Stimulated activated CD8-positive, alpha-beta memory T cell treated with anti-CD3 and anti-CD28 coated beads, Interleukin-7, amount 100 ng/mL, for 1 hour (primary cell): ENCODE measurements around the gene IFNA16.
"Not testable (repeated sequence)": the region's sequence is repeated elsewhere in the genome, so short reads cannot be mapped to it uniquely, and the experiment has no call there.

ENCODE experiments used
- DNase-seq, 2 donors: peaks; one replicate each; pipeline ENCODE4 v3.0.0-alpha.2; 2020; ENCODE audit warnings: low read depth in 2 of 2

Gene IFNA16

DNA sequence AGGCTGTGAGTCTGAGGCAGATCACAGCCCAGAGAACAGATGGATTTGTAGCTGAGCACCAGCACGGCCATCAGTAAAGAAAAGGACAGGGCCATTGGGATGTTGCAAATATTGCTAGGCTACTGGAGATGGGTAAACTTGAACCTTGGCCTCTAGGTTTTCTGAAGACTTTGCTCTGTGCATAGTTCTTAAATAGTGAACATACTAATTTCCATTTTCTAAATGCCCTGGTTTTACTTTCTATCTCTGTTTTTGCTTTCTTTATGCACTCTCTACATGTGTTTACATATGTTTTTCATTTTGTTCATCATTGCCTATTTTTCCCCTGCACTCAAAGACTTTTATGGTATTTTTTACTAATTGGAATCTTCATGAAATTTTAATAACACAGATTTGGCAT is at the start of gene IFNA16:
IFNA16 (minus strand) TSS at position 101 of the 400 bp plus-strand sequence; CDS start at position 95, 6 bp downstream.
- DNase-seq: not testable (repeated sequence)

- DNase-seq: no peak
Observed at GRCh38 chr9:21265421-21266189, 48.5 kb upstream of the IFNA16 start.

DNA sequence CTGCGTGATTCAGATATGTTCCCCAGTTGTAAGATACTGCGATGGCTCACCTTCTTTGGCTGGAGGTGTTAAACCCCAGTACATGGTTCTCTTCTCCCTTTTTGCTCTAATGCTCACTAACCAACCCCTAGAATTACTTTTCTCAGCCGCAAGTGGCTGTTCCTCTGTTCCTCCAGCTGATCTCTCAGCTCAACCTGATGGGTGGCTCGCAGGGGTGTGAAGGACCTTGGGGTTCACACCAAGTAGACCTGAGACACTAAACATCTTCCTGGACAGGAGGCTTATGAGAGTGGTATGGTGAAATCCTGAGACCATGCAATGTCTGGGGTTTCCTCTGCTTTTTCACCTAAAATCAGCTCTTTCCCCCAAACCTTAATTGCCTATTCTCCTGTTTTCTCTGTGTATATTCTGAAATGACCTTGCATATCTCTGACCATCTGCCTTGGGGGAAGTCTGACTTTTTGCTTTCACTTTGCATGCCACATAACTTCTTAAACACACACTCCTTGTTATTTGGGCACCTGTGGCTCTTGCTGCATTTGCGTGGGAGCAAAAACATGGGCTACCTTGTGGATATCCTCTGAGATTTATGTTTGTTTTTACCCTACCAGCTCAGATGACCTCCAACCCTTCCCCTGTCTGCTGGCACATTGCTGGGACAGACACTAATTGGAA is 38.6 kb upstream of the IFNA16 start:
- no peak for DNase-seq

GRCh38 chr9:21252721-21253547 is 35.8 kb upstream of the IFNA16 start:
- DNase-seq: no peak

DNA sequence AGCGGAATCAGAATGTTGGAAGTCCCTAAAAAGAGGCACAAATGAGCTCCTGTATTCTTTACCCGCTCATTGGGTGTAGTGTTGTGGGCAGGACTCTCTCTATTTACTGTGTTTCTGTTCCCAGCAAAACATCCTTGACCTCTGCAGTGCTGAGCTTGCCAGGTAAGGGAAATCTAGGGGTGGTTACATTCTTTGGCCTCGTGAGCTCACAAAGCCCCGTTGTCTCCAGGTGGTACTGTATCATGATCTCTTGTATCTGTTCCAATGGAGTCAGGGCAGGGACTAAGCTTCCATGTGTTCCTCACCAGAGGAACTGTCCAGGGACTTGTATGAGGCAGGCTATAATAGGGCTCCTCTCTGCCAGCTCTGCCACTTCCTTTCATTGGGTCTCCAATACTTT is 34.5 kb upstream of the IFNA16 start:
- no peak for DNase-seq

- DNase-seq: no peak
Observed at GRCh38 chr9:21251190-21251589, 34.1 kb upstream of the IFNA16 start.

GRCh38 chr9:21244836-21245235 is 27.7 kb upstream of the IFNA16 start:
- no peak for DNase-seq

DNA sequence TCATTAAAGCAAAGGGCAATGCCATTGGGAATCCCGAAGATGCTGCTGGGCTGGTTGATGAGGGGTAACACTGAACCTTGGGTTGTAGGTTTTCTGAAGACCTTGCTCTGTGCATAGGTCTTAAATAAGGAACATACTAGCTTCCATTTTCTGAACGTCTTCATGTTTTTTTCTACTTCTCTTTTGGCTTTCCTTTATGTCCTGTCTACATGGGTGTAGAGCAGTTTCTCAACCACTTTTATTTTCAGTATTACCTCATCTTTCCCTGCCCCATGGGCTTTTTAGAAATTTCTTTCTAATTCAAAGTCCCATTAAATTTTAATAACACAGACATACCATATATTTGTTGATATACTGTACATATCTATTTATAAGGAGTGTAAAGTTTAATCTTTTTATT is 22.8 kb upstream of the IFNA16 start, which contains the start of gene IFNA14:
IFNA14 (minus strand) TSS at position 95 of the 400 bp plus-strand sequence; CDS start at position 25, 70 bp downstream.
- no peak for DNase-seq

GRCh38 chr9:21236360-21236714 is 19.2 kb upstream of the IFNA16 start:
- DNase-seq: not testable (repeated sequence)

DNA sequence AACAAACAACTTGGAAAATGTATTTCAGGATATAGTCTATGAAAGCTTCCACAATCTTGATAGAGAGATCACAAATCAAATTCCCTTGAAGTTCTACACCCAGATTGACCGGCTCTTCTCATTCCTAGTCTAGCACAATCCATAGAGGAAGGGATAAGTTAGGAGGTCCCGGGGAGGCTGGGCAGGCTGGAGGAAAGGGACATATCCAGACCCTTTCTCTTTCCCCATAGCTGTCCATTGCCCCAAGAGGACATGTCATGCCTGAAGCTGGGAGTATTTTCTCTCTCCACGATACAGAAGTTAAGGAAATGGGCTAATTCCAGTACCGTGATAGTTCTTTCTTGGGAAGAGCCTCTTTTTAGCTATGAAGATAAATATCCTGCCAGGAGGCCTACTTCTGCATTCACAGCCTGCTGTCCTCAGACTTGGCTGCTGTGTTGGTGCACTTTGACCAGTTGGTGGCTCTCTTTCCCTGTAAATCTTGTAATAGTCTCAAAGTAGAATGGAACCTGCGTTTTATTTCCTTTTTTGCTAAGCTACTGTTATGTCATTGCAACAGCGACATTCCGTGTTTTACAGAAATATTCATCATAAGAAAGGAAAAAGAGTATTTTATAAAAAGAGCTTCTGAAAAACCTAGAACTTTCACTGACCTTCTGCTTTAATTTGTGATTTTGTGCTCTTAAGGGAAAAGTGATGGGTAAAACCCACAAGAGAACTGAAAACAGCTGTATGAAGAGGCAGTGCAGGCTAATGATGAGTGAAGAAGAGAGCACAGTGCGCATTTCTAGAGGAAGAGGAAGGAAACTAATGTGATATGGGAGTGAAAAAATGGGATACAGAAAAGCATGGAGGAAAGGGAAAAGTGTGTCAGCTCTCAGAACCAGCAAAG is 18.6 kb upstream of the IFNA16 start:
- DNase-seq: not testable (repeated sequence)

DNA sequence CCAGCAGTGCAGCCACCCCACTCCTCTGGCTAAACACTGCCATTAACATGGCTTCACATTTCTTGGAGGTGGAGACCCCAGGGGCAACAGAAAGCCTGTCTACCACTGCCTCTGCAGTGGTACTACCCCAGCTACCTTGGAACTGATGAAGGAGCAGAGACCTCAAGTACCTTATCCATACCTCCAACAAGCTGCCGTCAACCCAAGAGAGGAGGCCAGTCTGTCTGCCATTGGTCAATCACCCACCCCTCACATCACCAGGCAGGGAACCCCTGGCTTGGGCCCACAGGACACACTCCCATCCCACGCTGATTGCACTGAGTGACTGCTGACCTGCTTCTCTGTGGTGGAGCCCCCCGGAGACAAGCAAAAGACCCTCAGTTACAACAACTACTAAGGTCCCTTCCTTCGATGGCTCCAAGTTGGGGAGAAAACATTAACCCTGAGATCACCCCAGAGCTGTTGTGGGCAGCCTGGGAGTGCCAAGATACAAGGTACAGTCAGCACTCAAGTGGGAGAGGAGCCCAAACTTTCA is 17.1 kb upstream of the IFNA16 start:
- DNase-seq: no peak

DNA sequence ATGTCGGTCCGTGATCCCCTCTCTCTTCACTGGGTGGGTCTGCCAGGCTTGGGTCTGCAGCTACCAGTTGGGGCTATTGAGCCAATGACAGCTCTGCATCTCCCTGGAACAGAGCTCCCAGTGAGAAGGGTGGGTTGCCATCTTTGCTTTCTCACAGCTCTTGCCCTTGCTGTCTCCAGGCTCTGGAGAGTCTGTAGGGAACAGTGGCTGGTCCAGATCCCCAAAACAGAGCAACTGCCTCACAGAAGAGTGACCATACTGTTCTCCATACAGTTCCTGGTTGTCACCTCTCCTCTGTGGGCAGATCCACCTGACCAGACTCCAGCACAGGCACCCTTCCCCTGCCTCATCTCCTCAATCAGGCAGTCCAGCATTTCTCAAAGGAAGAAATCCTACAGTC is 16.1 kb upstream of the IFNA16 start:
- DNase-seq: no peak

GRCh38 chr9:21228122-21228521 is 11.0 kb upstream of the IFNA16 start, which contains the start of gene IFNA17:
Gene IFNA17 (minus strand): TSS chr9:21228222. CDS start chr9:21228173, 49 bp downstream.
- DNase-seq: no peak

- DNase-seq: not testable (repeated sequence)
Observed at GRCh38 chr9:21213411-21214326, 3.4 kb downstream of the IFNA16 start.

- DNase-seq: not testable (repeated sequence)
Observed at GRCh38 chr9:21212160-21212559, 5.0 kb downstream of the IFNA16 start.

DNA sequence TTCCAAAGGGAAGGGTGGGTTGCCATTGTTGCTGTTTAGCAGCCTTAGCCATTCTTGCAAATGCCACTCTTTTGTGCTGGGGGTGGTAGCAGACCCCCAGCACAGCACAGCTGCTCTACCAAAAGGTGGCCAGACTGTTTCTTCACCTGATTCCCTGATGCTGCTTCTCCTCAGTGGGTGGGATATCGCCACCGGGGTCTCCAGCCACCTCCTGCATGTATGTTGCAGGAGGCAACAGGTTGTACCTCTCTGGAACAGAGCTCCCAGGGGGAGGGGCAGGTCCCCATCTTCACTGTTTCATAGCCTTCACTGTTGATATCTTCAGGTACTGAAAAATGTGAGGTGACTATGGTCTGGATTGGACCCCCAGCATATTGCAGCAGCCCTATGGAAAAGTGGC is 6.3 kb downstream of the IFNA16 start:
- DNase-seq: not testable (repeated sequence)

DNA sequence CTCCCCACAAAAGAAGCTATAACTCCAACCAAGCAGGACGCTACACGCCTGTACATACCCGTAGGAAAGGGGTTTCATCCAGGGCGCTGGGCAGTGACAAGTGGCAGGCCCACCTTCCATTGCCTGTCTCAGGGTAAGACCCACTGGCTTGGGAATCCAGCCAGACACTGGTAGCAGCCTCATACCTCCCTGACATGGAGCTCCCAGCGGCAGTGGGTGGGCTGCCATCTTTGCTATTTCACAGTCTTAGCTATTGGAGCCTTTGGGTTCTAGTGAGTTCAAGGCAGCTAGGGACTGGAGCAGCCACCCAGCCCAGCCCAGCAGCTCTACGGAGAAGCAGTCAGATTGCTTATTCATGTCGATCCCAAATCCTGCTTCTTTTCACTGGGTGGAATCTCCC is 6.8 kb downstream of the IFNA16 start:
- no peak for DNase-seq

GRCh38 chr9:21207043-21207442 is 10.1 kb downstream of the IFNA16 start, which contains the start of gene IFNA10:
Gene IFNA10 (minus strand): TSS chr9:21207143. CDS start chr9:21207097, 46 bp downstream.
- DNase-seq: not testable (repeated sequence)

DNA sequence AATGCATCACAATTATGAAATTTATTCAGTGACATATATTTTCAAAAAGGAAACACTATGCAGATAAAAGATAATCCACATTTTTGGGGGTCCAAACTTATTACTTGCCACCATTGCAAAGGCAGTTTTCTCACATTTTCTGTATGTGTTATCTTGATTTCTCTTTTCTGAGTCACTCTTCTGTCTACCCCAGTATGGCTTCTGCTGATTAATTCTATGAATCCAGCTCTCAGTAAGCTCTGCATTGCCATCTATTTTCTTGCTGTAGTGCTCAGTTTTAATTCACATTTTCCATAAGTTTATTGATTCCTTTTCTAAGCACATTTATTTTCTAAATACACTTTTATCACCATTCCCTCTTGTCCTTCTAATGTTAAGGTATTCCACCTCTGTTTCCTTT is 11.9 kb downstream of the IFNA16 start:
- DNase-seq: no peak

- not testable (repeated sequence) for DNase-seq
Observed at GRCh38 chr9:21202105-21202504, 15.0 kb downstream of the IFNA16 start, which contains the start of gene IFNA7. Gene IFNA7 (minus strand): TSS chr9:21202205. CDS start chr9:21202165, 40 bp downstream.
